ENCODE results near the gene HERC2.

DNA sequence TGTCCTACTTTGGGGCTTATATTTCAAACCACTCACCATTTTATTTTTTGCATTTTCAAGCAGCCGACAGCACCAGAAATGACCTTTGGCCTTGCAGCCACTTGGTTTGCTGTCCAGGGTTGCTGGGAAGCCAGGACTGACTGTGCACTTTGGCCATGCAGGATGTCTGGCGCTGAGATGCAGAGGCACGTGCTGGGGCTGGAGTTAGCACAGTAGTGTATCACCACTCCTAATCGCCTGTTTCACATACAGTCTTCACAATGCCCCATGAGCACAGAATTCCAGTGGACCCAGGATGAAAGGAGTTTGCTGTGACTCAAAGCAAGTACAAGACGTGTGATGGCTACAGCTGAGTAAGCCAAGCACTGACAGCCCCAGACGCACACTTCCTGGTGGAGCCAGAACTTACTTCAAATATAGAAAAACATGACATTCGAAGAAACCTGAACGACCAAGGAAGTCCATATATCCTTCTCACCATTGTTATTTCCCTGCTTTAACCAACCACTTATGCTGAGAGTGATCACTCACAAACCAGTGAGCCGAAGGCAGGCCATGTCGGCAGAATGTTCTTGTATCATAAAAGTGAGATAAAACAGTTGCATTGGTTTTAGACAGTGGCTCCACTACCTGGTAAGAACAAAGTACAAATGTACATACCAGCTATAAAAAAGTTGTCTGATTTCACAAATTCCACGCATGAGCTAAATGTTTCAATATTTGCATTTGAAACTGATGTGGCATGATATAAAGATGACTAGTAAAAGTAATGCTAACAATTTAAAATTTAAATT is 238.9 kb downstream of the HERC2 start:
- TF ChIP-seq, protein P1, sequence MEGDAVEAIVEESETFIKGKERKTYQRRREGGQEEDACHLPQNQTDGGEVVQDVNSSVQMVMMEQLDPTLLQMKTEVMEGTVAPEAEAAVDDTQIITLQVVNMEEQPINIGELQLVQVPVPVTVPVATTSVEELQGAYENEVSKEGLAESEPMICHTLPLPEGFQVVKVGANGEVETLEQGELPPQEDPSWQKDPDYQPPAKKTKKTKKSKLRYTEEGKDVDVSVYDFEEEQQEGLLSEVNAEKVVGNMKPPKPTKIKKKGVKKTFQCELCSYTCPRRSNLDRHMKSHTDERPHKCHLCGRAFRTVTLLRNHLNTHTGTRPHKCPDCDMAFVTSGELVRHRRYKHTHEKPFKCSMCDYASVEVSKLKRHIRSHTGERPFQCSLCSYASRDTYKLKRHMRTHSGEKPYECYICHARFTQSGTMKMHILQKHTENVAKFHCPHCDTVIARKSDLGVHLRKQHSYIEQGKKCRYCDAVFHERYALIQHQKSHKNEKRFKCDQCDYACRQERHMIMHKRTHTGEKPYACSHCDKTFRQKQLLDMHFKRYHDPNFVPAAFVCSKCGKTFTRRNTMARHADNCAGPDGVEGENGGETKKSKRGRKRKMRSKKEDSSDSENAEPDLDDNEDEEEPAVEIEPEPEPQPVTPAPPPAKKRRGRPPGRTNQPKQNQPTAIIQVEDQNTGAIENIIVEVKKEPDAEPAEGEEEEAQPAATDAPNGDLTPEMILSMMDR (conservative IDR thresholded peaks at IDR 0.05; ENCODE audit: low read depth, low read length) = no peak
- TF ChIP-seq SMC3 (IDR thresholded peaks at IDR 0.05; ENCODE audit: low read depth, low read length) (no peak), BHLHE40 (IDR thresholded peaks at IDR 0.05; ENCODE audit: low read depth, low read length) (no peak), MXI1 (IDR thresholded peaks at IDR 0.05; ENCODE audit: borderline replicate concordance, low read depth, low read length) (no peak), POLR2A (IDR thresholded peaks at IDR 0.05; ENCODE audit: low read depth, low read length) (no peak), MAZ (IDR thresholded peaks at IDR 0.05; ENCODE audit: borderline replicate concordance, low read depth, low read length) (no peak), RFX5 (IDR thresholded peaks at IDR 0.05; ENCODE audit: low read depth, low read length) (no peak), CEBPB (IDR thresholded peaks at IDR 0.05; ENCODE audit: low read depth, low read length) (no peak)
